Neutrophil (primary cell): ENCODE results near the gene PHTF1.

ENCODE experiments used
- H3K27ac ChIP-seq: fragments of 200-600 bp; sonication (generic); 2 replicates; pipeline ENCODE4 v1.5.1; 2016; ENCODE audit warnings: mild to moderate bottlenecking, moderate library complexity
- H3K27me3 ChIP-seq: fragments of 200-600 bp; sonication (generic); 2 replicates; pipeline ENCODE4 v1.6.0; 2016; ENCODE audit warnings: mild to moderate bottlenecking
- H3K36me3 ChIP-seq: fragments of 200-600 bp; sonication (generic); 2 replicates; pipeline ENCODE4 v1.5.1; 2017
- H3K4me1 ChIP-seq, 2 experiments: fragments of 200-600 bp in 1 of 2; sonication (generic) in 1 of 2; 1 replicate in 1 of 2; 2 replicates in 1 of 2; pipeline versions ENCODE4 v1.5.1 to v1.6.1; 2013 to 2016; ENCODE audit warnings: low read depth in 1 of 2, low read length in 1 of 2, mild to moderate bottlenecking in 1 of 2, moderate library complexity in 1 of 2; ENCODE audit not compliant: control insufficient read depth in 1 of 2, insufficient read depth in 1 of 2
- H3K4me3 ChIP-seq, 2 experiments: fragments of 200-600 bp in 1 of 2; sonication (generic) in 1 of 2; 1 replicate in 1 of 2; 2 replicates in 1 of 2; pipeline ENCODE4 v1.5.1; 2013 to 2016; ENCODE audit warnings: low read depth in 1 of 2, low read length in 1 of 2, mild to moderate bottlenecking in 1 of 2, moderate library complexity in 1 of 2
- H3K9me3 ChIP-seq: fragments of 200-600 bp; sonication (generic); 2 replicates; pipeline ENCODE4 v1.5.1; 2016
- TF ChIP-seq, protein P1 (sequence below): fragments of 200-600 bp; sonication (generic); IDR thresholded peaks from 2 replicates; pipeline ENCODE4 v1.5.1; 2016; ENCODE audit warnings: antibody characterized with exemption

PHTF1 gene

DNA sequence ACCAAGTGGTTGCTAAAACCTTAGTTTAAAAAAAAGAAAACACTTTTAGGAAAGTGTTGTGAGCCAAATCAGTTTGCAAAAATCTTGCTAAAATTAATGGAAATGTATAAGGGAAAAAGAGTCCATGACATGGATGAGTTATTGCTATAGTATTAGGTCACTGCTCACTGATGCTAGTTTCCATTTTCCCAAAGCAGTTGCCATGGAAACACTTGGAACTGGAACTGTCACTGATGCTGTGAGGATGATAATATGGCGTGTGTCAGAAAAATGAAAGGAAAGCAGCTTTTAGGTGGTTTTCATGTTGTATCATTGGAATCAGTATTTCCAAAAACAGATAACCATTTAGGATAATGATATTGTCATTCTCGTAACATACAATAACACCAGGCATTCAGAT lies 104.4 kb downstream of the PHTF1 start:
- H3K27me3 ChIP-seq, result no peaks in the 10 kb centered on the region

DNA sequence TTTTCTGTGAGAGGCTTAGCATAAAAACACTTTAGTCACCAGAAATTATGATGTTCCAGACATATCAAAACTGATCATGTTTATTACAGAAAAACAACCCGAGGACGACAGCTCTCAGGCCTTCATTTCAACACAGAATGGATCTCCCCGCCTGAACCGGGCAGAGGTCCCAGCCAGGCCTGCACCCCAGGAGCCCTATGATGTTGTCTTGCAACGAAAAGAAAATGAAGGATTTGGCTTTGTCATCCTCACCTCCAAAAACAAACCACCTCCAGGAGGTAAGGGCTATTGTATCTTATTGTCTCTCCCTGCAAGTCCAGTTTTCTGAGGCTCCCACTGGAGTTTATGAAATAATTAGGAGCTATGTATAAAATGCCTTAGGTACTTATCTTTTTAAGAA lies 105.5 kb downstream of the PHTF1 start:
- no peak overlapping the region for H3K4me3 ChIP-seq
- TF ChIP-seq, protein P1, sequence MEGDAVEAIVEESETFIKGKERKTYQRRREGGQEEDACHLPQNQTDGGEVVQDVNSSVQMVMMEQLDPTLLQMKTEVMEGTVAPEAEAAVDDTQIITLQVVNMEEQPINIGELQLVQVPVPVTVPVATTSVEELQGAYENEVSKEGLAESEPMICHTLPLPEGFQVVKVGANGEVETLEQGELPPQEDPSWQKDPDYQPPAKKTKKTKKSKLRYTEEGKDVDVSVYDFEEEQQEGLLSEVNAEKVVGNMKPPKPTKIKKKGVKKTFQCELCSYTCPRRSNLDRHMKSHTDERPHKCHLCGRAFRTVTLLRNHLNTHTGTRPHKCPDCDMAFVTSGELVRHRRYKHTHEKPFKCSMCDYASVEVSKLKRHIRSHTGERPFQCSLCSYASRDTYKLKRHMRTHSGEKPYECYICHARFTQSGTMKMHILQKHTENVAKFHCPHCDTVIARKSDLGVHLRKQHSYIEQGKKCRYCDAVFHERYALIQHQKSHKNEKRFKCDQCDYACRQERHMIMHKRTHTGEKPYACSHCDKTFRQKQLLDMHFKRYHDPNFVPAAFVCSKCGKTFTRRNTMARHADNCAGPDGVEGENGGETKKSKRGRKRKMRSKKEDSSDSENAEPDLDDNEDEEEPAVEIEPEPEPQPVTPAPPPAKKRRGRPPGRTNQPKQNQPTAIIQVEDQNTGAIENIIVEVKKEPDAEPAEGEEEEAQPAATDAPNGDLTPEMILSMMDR, result no peak
- no peak overlapping the region for H3K27ac ChIP-seq
- no peaks in the 10 kb centered on the region for H3K4me1 ChIP-seq
- no peaks in the 10 kb centered on the region for H3K36me3 ChIP-seq
- H3K9me3 ChIP-seq, result no peaks in the 10 kb centered on the region
- H3K27me3 ChIP-seq, result no peaks in the 10 kb centered on the region

More for the DNA sequence above, 104.4 kb downstream of the PHTF1 start:
- Histone ChIP-seq H3K4me3 (no peak overlapping the region), H3K36me3 (no peaks in the 10 kb centered on the region), H3K4me1 (no peaks in the 10 kb centered on the region), H3K9me3 (no peaks in the 10 kb centered on the region), H3K27ac (no peak overlapping the region)
- TF ChIP-seq, protein P1, result no peak

DNA sequence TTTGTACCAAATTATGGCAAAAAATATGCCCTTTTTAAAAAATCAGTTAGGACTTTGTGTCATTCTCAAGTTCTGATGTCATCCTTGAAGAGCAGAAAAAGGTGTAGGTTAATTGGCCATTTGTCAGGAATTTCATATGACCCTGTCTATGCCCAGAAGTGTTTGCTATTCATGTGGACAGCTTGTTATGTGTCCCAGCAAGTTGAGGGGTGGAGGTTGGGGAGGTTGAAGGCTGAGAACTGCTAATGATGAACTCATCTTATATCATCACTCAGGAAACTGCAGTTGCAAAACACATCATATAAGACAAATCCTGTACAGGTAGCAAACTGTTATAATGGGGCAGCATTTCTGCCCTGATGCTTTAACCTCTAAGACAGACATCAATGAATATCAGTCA lies 106.5 kb downstream of the PHTF1 start:
- TF ChIP-seq, protein P1, result no peak
- no peaks in the 10 kb centered on the region for H3K9me3 ChIP-seq
- no peaks in the 10 kb centered on the region for H3K36me3 ChIP-seq
- no peak overlapping the region for H3K4me3 ChIP-seq
- H3K27ac ChIP-seq, result no peak overlapping the region
- H3K27me3 ChIP-seq, result no peaks in the 10 kb centered on the region
- H3K4me1 ChIP-seq, result no peaks in the 10 kb centered on the region

DNA sequence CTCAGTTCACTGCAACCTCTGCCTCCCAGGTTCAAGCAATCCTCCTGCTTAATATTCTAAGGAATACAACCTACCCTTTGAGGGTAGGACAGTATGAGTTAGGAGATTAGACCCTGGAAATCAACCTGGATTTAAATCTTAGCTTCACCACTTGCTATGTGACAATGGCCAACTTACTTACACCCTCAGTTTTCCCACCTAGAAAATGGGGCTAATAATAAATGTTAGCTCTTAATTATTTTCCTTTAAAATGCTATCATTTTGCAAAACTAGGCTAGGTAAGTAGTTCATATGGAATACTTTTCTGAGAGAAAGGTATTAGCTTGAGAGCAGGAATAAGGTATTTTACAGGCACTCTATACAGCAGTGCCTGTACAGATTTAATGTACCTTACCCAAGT lies 110.8 kb downstream of the PHTF1 start:
- Histone ChIP-seq H3K36me3 (no peaks in the 10 kb centered on the region), H3K27me3 (no peaks in the 10 kb centered on the region), H3K9me3 (no peaks in the 10 kb centered on the region), H3K4me3 (no peak overlapping the region), H3K27ac (no peak overlapping the region), H3K4me1 (no peaks in the 10 kb centered on the region)
- TF ChIP-seq, protein P1, result no peak

DNA sequence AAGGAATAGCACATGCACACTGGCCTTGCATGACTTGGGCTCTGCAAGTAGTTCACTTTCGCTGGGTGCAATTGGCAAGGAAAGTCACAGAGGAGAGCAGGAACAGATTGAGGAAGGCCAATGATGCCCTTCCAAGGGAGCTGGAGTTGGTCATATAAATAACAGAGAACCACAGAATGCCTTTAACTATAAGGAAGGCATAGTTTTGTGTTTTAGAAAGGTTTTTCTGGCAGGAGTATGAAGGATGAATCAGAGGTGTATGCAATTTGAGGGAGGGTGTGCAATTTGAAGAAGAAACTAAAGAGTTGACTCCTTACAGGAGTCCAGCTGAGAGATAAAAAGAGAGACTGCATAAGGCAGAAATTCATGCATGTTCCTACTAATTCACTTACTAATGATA lies 112.1 kb downstream of the PHTF1 start:
- Histone ChIP-seq H3K9me3 (no peaks in the 10 kb centered on the region), H3K4me1 (no peaks in the 10 kb centered on the region), H3K27ac (no peak overlapping the region), H3K4me3 (no peak overlapping the region), H3K27me3 (no peaks in the 10 kb centered on the region), H3K36me3 (no peaks in the 10 kb centered on the region)
- TF ChIP-seq, protein P1, result no peak
